ENCODE measurements around the gene BAX. TPM values are rescaled to one million over a fixed set of nuclear protein-coding genes. Genes with fewer than 3 reads are reported as not detected.

Gene BAX
- total and polyA plus RNA-seq, 2 of the 13 experiments (the other 11 are each of a cell fraction or from before 2014, with no cell fraction given): 139 to 176 TPM

DNA sequence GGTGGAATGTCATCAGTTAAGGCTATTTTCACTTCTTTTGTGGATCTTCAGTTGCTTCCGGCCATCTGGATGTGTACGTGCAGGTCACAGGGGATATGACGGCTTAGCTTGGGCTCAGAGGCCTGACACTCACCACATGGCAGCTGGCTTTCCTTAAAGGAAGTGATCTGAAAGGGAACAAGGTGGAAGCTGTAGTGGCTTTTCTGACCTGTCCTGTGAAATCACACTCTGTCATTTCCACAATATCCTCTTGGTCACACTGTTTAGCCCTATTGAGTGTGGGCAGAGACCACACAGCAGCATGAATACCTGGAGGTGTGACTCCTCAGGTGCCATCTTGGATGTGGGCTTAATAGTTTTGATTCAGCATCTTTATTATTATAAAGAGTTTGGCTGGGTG lies 4.5 kb upstream of the BAX start (continued):
- no peak for TF ChIP-seq SMYD3 (CRISPR knock-in tag; IDR thresholded peaks at IDR 0.05)

DNA sequence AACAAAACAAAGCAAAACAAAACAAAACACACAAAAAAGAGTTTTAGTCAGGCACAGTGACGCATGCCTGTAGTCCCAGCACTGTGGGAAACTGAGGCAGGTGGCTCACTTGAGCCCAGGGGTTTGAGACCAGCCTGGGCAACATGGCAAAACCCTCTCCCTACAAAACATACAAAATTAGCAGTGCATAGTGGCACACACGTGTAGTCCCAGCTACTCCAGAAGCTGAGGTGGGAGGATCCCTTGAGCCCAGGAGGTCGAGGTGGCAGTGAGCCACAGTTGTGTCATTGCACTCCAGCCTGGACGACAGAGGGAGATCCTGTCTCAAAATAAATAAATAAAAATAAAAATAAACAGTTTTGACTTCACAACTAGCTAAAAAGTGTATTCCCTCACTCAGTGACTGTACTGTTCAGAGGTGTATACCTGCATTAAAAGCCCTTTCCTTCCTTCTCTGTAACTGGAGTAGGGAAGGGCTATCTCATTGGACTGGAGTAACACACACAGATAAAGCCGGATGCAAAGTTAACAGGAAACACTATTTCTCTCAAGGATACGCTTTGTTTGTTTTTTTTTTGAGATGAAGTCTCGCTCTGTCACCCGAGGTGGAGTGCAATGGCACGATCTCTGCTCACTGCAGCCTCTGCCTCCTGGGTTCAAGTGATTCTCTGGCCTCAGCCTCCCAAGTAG lies 3.7 kb upstream of the BAX start:
- intact Hi-C loops (cut with micrococcal nuclease; ENCODE audit: unreplicated experiment): no loop called here
- Histone ChIP-seq H3K4me2 (ENCODE audit: low read depth, low read length) (peak overlapping the region; percentile 59), H3K79me2 (ENCODE audit: insufficient read depth, low read length) (peaks cover 12% of the 10 kb centered on the region), H3K9me3 (ENCODE audit: low read length) (no peaks in the 10 kb centered on the region), H3K36me3 (replicated peaks in 1 of 2; ENCODE audit: control insufficient read depth in 1 of 2, insufficient read depth in 2 of 2, low read length in 2 of 2) (no peaks in the 10 kb centered on the region), H3K9ac (ENCODE audit: insufficient read depth, low read depth, low read length) (no peak overlapping the region), H3K27ac (ENCODE audit: extremely low read length, insufficient read depth, low read length) (peak overlapping the region; percentile 44), H3K4me3 (replicated peaks in 1 of 3; ENCODE audit: insufficient read depth in 1 of 3, low read depth in 2 of 3, low read length in 3 of 3) (no peak overlapping the region), H4K20me1 (ENCODE audit: insufficient read depth, low read length) (no peaks in the 10 kb centered on the region; the same call in 1 of the 2 replicates), H3K27me3 (ENCODE audit: control insufficient read depth in 1 of 2, insufficient read depth in 2 of 2, low read length in 2 of 2) (no peaks in the 10 kb centered on the region), H2AFZ (ENCODE audit: low read length) (no peak overlapping the region), H3K4me1 (ENCODE audit: insufficient read depth, low read length) (peaks cover 88% of the 10 kb centered on the region)
- DNase-seq (ENCODE audit: low spot score) (no peak), FAIRE-seq (peak; percentile 28), ATAC-seq (peak; percentile 14; the same call in 1 of the 3 replicates)
- in situ Hi-C loops (cut with HindIII; ENCODE audit: extremely low pct_ligation_motif_present, low pct_unique_long_range_greater_than_20kb): no loop called here
- WGBS (ENCODE audit: low lambda C conversion rate): 13% methylated on average over 9 of the region's 9 CpGs
- POLR2A ChIA-PET: interaction anchor here (1.2 to 7.8 kb wide), 8 partner anchors 8 to 79 kb away, joined by 3 to 153 read pairs (median 4); partner anchors contain the start of genes DHDH, FTL, GYS1 and NUCB1
- CTCF ChIA-PET (ENCODE audit: low intra/inter-chr PET ratio, low total read pairs): no interaction called here
- no TSS peak for BruUV-seq (replicated peaks)
- peak; percentile 11; the same call in 1 of the 2 replicates for TF ChIP-seq SIX1 (CRISPR knock-in tag; IDR thresholded peaks at IDR 0.05; ENCODE audit: borderline replicate concordance)
- TF ChIP-seq ZMYM3 (CRISPR knock-in tag; IDR thresholded peaks at IDR 0.05): peak; percentile 89
- peak; percentile 41; the same call in 1 of the 2 replicates for TF ChIP-seq YEATS2 (CRISPR knock-in tag; IDR thresholded peaks at IDR 0.05; ENCODE audit: borderline replicate concordance)
- TF ChIP-seq, protein P1, sequence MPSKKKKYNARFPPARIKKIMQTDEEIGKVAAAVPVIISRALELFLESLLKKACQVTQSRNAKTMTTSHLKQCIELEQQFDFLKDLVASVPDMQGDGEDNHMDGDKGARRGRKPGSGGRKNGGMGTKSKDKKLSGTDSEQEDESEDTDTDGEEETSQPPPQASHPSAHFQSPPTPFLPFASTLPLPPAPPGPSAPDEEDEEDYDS (CRISPR knock-in tag; IDR thresholded peaks at IDR 0.05): no peak
- 0 out of 2 replicates have a peak, but pooled peaks have one; percentile 22 for TF ChIP-seq HDAC1 (CRISPR knock-in tag; IDR thresholded peaks at IDR 0.05)
- TF ChIP-seq, protein P2, sequence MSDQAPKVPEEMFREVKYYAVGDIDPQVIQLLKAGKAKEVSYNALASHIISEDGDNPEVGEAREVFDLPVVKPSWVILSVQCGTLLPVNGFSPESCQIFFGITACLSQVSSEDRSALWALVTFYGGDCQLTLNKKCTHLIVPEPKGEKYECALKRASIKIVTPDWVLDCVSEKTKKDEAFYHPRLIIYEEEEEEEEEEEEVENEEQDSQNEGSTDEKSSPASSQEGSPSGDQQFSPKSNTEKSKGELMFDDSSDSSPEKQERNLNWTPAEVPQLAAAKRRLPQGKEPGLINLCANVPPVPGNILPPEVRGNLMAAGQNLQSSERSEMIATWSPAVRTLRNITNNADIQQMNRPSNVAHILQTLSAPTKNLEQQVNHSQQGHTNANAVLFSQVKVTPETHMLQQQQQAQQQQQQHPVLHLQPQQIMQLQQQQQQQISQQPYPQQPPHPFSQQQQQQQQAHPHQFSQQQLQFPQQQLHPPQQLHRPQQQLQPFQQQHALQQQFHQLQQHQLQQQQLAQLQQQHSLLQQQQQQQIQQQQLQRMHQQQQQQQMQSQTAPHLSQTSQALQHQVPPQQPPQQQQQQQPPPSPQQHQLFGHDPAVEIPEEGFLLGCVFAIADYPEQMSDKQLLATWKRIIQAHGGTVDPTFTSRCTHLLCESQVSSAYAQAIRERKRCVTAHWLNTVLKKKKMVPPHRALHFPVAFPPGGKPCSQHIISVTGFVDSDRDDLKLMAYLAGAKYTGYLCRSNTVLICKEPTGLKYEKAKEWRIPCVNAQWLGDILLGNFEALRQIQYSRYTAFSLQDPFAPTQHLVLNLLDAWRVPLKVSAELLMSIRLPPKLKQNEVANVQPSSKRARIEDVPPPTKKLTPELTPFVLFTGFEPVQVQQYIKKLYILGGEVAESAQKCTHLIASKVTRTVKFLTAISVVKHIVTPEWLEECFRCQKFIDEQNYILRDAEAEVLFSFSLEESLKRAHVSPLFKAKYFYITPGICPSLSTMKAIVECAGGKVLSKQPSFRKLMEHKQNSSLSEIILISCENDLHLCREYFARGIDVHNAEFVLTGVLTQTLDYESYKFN (CRISPR knock-in tag; conservative IDR thresholded peaks at IDR 0.05): peak; percentile 46; the same call in 1 of the 2 replicates
- TF ChIP-seq FOXP1 (IDR thresholded peaks at IDR 0.05): no peak
- peak; percentile 6; the same call in 1 of the 2 replicates for TF ChIP-seq FOXP1 (CRISPR knock-in tag; IDR thresholded peaks at IDR 0.05)
- TF ChIP-seq, protein P3, sequence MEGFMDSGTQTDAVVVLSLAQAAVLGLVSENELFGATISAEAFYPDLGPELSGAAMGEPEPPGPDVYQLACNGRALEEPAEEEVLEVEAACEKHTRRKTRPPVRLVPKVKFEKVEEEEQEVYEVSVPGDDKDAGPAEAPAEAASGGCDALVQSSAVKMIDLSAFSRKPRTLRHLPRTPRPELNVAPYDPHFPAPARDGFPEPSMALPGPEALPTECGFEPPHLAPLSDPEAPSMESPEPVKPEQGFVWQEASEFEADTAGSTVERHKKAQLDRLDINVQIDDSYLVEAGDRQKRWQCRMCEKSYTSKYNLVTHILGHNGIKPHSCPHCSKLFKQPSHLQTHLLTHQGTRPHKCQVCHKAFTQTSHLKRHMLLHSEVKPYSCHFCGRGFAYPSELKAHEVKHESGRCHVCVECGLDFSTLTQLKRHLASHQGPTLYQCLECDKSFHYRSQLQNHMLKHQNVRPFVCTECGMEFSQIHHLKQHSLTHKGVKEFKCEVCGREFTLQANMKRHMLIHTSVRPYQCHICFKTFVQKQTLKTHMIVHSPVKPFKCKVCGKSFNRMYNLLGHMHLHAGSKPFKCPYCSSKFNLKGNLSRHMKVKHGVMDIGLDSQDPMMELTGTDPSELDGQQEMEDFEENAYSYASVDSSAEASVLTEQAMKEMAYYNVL (CRISPR knock-in tag; IDR thresholded peaks at IDR 0.05; ENCODE audit: borderline replicate concordance): 0 out of 2 replicates have a peak, but pooled peaks have one; percentile 31
- peak; percentile 55 for TF ChIP-seq MED1 (CRISPR knock-in tag; IDR thresholded peaks at IDR 0.05)
- 0 out of 2 replicates have a peak, but pooled peaks have one; percentile 39 for TF ChIP-seq SAP130 (CRISPR knock-in tag; IDR thresholded peaks at IDR 0.05; ENCODE audit: low read depth)
- no peak for TF ChIP-seq JUN (CRISPR knock-in tag; IDR thresholded peaks at IDR 0.05)
- TF ChIP-seq, protein P4, sequence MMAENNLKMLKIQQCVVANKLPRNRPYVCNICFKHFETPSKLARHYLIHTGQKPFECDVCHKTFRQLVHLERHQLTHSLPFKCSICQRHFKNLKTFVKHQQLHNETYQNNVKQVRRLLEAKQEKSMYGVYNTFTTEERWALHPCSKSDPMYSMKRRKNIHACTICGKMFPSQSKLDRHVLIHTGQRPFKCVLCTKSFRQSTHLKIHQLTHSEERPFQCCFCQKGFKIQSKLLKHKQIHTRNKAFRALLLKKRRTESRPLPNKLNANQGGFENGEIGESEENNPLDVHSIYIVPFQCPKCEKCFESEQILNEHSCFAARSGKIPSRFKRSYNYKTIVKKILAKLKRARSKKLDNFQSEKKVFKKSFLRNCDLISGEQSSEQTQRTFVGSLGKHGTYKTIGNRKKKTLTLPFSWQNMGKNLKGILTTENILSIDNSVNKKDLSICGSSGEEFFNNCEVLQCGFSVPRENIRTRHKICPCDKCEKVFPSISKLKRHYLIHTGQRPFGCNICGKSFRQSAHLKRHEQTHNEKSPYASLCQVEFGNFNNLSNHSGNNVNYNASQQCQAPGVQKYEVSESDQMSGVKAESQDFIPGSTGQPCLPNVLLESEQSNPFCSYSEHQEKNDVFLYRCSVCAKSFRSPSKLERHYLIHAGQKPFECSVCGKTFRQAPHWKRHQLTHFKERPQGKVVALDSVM (CRISPR knock-in tag; IDR thresholded peaks at IDR 0.05): peak; percentile 96
